HG03558 (cell line): ENCODE results near the gene VEPH1.

Source experiments
- ATAC-seq: cut with Tn5 transposase; IDR thresholded peaks from one replicate; pipeline ENCODE4 v1.9.1; 2021; ENCODE audit warnings: moderate number of reproducible peaks; ENCODE audit not compliant: unreplicated experiment; ENCODE audit errors: extremely low read depth

The VEPH1 gene

GRCh38 chr3:157318639-157319288, 184.5 kb downstream of the VEPH1 start:
- no peak for ATAC-seq

- no peak for ATAC-seq
Measured at GRCh38 chr3:157317895-157318294, 185.3 kb downstream of the VEPH1 start.

DNA sequence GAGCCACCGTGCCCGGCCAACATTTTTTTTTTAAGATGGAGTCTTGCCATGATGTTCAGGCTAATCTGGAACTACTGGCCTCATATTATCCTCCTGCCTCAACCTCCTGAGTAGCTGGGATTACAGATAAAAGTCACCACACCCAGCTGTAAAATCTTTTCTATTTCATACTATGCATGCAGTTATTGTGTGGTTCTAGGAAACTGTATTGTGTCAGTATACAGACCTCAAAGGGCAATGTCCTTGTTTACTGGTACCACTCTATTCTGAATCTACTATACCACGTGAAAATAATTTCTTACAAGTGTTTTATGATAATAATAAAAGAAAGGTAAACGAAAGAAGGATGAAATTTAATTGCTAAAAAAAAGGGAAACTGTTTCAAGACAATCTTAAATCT, 190.0 kb downstream of the VEPH1 start:
- ATAC-seq: no peak

- no peak for ATAC-seq
Measured at GRCh38 chr3:157312376-157312745, 190.9 kb downstream of the VEPH1 start.

DNA sequence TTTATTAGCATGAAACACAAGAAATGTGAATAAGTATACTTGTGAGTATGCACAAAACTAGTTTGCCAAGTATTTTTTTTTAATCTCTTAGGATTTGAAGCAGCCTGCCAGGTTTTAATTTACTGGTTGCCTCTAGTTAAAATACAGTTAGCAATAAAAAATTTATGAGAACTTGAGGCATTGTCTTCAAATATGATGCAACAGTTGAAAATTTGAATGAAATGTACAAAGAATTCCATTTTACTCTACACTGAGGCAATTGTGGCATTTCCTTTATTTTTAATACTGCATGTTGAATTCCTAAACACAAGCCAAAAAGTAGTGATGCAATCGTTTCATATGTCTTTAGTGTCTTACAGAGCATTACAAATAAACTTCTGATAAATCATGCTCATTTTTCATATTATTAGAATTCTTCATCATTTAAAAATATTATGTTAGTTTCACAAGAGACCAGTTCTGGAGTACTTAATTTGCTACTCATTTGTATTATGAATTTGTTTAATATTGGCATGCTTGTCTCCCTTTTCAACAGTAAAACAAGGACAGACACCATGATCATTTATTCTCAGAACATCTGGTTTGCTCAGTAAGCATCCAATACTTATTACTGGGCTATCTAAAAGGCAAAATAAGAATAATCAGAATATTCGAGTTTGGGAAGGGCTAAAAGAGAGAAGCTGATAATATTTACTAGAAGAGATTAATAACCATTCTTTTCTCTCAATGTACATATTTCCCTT, 191.4 kb downstream of the VEPH1 start:
- ATAC-seq: no peak

- ATAC-seq: no peak
Measured at GRCh38 chr3:157310329-157311052, 192.7 kb downstream of the VEPH1 start.

GRCh38 chr3:157306502-157306901, 196.7 kb downstream of the VEPH1 start:
- no peak for ATAC-seq

- ATAC-seq: no peak
Measured at GRCh38 chr3:157305392-157305791, 197.8 kb downstream of the VEPH1 start.

- ATAC-seq: no peak
Measured at GRCh38 chr3:157301755-157302154, 201.5 kb downstream of the VEPH1 start.

- ATAC-seq: no peak
Measured at GRCh38 chr3:157300981-157301663, 202.1 kb downstream of the VEPH1 start.

- ATAC-seq: no peak
Measured at GRCh38 chr3:157300094-157300493, 203.1 kb downstream of the VEPH1 start.

DNA sequence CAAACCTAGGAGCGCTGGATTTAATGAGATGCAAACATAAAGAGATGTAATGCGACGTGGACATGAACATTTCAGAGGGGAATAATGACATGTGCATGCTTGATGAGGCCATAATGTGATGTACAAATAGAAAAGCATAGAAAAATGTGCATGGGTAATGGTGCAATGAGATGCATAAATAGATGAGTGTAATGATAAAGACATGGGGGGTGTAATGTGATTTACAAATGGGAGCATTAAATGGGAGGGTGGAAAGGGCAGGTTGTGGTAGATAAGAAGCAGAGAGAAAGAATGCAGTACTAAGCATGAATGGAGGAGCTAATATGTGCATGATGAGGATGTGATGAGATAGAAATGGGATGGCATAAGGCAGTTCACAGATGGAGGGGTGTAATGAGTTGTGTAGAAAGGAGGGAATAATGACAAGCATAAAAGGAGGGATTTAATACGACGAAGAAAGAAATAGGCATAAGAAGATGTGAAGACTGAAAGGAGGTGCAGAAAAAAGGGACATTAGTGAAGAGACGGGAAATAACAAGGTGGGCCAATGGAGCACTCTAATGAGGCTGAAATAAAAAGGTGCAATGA, 205.8 kb downstream of the VEPH1 start:
- no peak for ATAC-seq

DNA sequence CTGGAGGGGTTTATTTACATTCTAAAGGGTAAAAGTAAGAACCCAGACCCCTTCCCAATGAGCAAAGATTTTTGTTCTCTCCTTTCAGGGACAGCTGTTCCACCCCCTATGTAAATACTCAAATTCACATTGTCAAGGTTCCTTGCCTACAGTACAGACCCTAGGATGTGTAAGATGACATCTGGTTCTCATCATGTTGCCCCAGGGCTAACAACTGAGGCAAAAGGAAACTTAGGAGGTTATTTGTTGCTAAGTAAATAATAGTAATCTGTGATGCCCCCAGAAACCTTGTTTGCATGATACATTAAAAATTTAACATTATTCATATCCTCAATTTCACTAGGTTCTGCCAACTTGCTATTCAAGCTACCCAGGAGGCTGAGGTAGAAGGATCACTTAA, 208.3 kb downstream of the VEPH1 start:
- ATAC-seq: no peak

DNA sequence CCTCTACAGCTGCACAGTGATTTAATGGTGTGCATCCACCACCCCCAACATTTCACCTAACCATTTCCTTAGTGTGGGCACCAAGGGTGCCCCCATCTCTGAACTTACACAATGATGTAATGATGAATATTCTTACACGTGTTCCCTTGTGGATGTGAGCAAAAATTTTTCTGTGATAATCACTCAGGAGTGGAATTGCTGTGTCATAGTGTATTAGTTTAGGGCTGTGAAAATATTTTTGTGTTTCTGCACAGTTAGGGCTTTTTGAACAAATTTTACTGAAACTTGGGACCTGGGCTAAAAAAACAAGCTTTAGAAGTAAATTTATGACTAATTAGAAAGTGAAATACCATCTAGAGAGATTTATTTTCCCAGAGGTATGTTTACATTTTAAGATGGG, 208.7 kb downstream of the VEPH1 start:
- ATAC-seq: no peak

GRCh38 chr3:157290766-157291165, 212.4 kb downstream of the VEPH1 start:
- no peak for ATAC-seq

DNA sequence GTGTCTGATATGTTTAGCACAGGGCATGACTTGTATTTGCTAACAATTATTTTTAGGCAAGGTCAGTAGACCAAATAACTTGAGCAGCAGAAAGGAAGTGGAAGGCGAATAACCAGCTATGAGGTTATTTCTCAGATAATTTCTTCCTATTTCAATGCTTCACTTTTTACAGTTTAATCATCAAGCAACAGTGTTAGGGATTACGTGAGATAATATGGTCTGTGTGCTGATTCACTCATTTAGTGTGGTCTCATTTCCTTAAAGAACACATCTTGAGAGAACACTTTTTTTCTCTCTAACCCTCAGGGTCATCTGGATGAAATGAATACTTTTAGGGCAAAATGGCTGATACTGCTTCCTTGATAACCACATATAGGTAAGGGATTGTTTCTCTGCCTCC, 217.2 kb downstream of the VEPH1 start:
- ATAC-seq: no peak

DNA sequence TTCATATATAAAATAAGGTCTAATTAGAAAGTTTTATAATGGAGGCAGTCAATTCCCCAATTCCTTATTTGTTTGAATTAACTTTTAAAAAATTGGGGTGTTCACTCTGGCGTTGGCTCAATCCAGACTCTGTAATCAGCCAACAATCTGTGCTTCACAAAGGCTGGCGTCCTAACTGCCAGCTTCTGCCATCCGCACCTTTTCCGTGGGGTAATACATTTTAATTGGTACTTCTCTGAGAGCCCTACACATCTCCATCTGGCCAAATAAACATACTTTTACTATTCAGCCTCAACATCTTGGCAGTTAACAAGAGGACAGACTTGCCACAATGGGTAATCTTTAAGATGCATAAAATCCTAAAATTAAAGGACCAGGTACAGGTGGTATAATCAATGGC, 218.1 kb downstream of the VEPH1 start:
- no peak for ATAC-seq

DNA sequence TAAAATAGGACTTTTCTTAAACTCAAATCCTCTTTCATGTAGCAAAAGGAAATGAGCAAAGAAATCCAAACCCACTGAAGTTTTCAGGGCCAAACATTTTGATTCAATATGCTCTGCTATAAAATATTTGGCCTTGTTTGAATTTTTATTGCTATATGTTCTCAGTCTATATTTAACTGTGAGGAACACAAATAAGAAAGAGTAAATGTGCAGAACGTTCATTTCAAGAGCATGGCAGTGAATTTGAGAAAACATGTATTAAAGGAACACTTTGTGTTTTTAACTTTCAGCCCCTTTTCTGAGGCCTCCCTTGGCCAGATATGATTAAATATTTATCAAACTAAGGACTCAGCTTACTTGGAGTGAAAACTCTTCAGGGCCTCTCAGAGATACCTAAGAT, 218.5 kb downstream of the VEPH1 start:
- no peak for ATAC-seq

GRCh38 chr3:157282261-157283191, 220.7 kb downstream of the VEPH1 start:
- no peak for ATAC-seq
